HCT116 (cell line): Measurements from ENCODE around the gene LRCH3. TPM values are rescaled to one million over a fixed set of nuclear protein-coding genes. Genes with fewer than 3 reads are reported as not detected.

Source experiments
- ATAC-seq: fragments of 200-7000 bp; cut with Tn5 transposase; 2 replicates; pipeline ENCODE4 v1.9.1; 2020; ENCODE audit warnings: mild to moderate bottlenecking, moderate library complexity
- BruUV-seq: library from RNA; stranded (reverse); fragments of 400-500 nt; replicated peaks from 2 replicates; lab custom pipeline; 2021; lab: Mats Ljungman, UMichigan
- CTCF ChIA-PET: fragments of 300-600 bp; sonication (Branson Sonifier 250); formaldehyde crosslinking; loops from one replicate; lab custom pipeline; 2021; ENCODE audit warnings: antibody characterized with exemption; lab: Charles Lee
- POLR2A ChIA-PET: fragments of 300-600, 350-600 bp; sonication (Branson Sonifier 250); formaldehyde crosslinking; loops from one replicate; lab custom pipeline; 2021; ENCODE audit warnings: antibody characterized with exemption; lab: Charles Lee
- RAD21 ChIA-PET, 2 experiments: fragments of 300-600 bp; sonication (Branson Sonifier 250); formaldehyde crosslinking; loops; one replicate each; lab custom pipeline; 2023; ENCODE audit warnings: low total read pairs in 2 of 2; ENCODE audit not compliant: uncharacterized antibody in 2 of 2, unreplicated experiment in 2 of 2, low non-redundant PET in 1 of 2; lab: Charles Lee
- DNase-seq: peaks from one replicate; pipeline ENCODE4 v3.0.0-alpha.2; 2010; ENCODE audit warnings: low read depth, low spot score
- H2AFZ ChIP-seq: fragments of 200-600 bp; shearing (Covaris generic), sonication (generic); 2 replicates; pipeline ENCODE4 v1.6.1; 2017; ENCODE audit warnings: low read depth, mixed run types, mixed read lengths, antibody characterized with exemption, low read length; ENCODE audit not compliant: poor library complexity, severe bottlenecking
- H3K27ac ChIP-seq: 2 replicates; pipeline ENCODE4 v1.5.1; 2012; ENCODE audit warnings: low read depth, low read length
- H3K27me3 ChIP-seq: fragments of 200-600 bp; sonication (generic); 2 replicates; pipeline ENCODE4 v1.6.1; 2016; ENCODE audit warnings: mixed run types, low read length, mixed read lengths; ENCODE audit not compliant: insufficient read depth
- H3K36me3 ChIP-seq, 2 experiments: fragments of 200-500 bp in 1 of 2; fragments of 200-600 bp in 1 of 2; sonication (Bioruptor generic) in 1 of 2; sonication (generic) in 1 of 2; 2 replicates each; pipeline versions ENCODE4 v1.5.1 to v1.6.1; 2014 to 2016; ENCODE audit warnings: low read length in 2 of 2, inconsistent platforms in 1 of 2, mixed read lengths in 1 of 2, mixed run types in 1 of 2; ENCODE audit not compliant: insufficient read depth in 2 of 2, control insufficient read depth in 1 of 2
- H3K4me1 ChIP-seq, 2 experiments: fragments of 200-600 bp in 1 of 2; sonication (generic) in 1 of 2; 2 replicates each; pipeline versions ENCODE4 v1.5.1 to v1.6.1; 2012 to 2017; ENCODE audit warnings: low read length in 2 of 2, inconsistent platforms in 1 of 2, mild to moderate bottlenecking in 1 of 2, mixed read lengths in 1 of 2, mixed run types in 1 of 2, moderate library complexity in 1 of 2; ENCODE audit not compliant: insufficient read depth in 2 of 2, control insufficient read depth in 1 of 2
- H3K4me2 ChIP-seq: fragments of 200-600 bp; sonication (generic); 2 replicates; pipeline ENCODE4 v1.6.1; 2017; ENCODE audit warnings: mixed run types, low read length, mixed read lengths
- H3K4me3 ChIP-seq, 2 experiments: fragments of 200-600 bp in 1 of 2; sonication (generic) in 1 of 2; replicated peaks in 1 of 2; 2 replicates each; pipeline ENCODE4 v1.5.1; 2011 to 2016; ENCODE audit warnings: low read length in 2 of 2, control low read depth in 1 of 2, low read depth in 1 of 2, mild to moderate bottlenecking in 1 of 2, mixed read lengths in 1 of 2, mixed run types in 1 of 2
- H3K79me2 ChIP-seq: fragments of 200-600 bp; sonication (generic); 2 replicates; pipeline ENCODE4 v1.6.1; 2017; ENCODE audit warnings: mild to moderate bottlenecking, mixed run types, low read length, moderate library complexity, mixed read lengths; ENCODE audit not compliant: insufficient read depth
- H3K9ac ChIP-seq: fragments of 200-600 bp; sonication (generic); 2 replicates; pipeline ENCODE4 v1.6.1; 2016; ENCODE audit warnings: low read length, mixed read lengths
- H3K9me2 ChIP-seq: fragments of 200-600 bp; sonication (generic), shearing (Covaris generic); 2 replicates; pipeline ENCODE4 v1.6.1; 2017; ENCODE audit warnings: mixed run types, mild to moderate bottlenecking, moderate library complexity; ENCODE audit not compliant: insufficient read depth
- H3K9me3 ChIP-seq, 2 experiments: fragments of 200-500 bp in 1 of 2; fragments of 200-600 bp in 1 of 2; sonication (Bioruptor generic) in 1 of 2; sonication (generic) in 1 of 2; 2 replicates each; pipeline ENCODE4 v1.6.1; 2014 to 2017; ENCODE audit warnings: low read length in 2 of 2, mixed read lengths in 2 of 2, inconsistent platforms in 1 of 2, low read depth in 1 of 2, mild to moderate bottlenecking in 1 of 2, mixed run types in 1 of 2, moderate library complexity in 1 of 2; ENCODE audit not compliant: control insufficient read depth in 1 of 2, insufficient read depth in 1 of 2
- H4K20me1 ChIP-seq: fragments of 200-600 bp; sonication (generic), shearing (Covaris generic); 2 replicates; pipeline ENCODE4 v1.6.1; 2017; ENCODE audit warnings: mixed run types, mild to moderate bottlenecking, moderate library complexity; ENCODE audit not compliant: insufficient read depth
- CBX3 ChIP-seq: IDR thresholded peaks from 2 replicates; pipeline ENCODE4 v1.6.1; 2012; ENCODE audit warnings: low read depth
- EZH2 ChIP-seq: fragments of 200-600 bp; sonication (generic); IDR thresholded peaks from 2 replicates; pipeline ENCODE4 v1.6.1; 2017; ENCODE audit warnings: antibody characterized with exemption, mixed run types
- EZH2phosphoT487 ChIP-seq: fragments of 200-600 bp; IDR thresholded peaks from 2 replicates; pipeline ENCODE4 v1.6.1; 2018; ENCODE audit warnings: antibody characterized with exemption, borderline replicate concordance
- FOSL1 ChIP-seq: IDR thresholded peaks from 2 replicates; pipeline ENCODE4 v1.6.1; 2012; ENCODE audit warnings: low read depth
- JUND ChIP-seq: IDR thresholded peaks from 2 replicates; pipeline ENCODE4 v1.6.1; 2012
- POLR2AphosphoS5 ChIP-seq: IDR thresholded peaks from 2 replicates; pipeline ENCODE4 v1.6.1; 2011; ENCODE audit warnings: mild to moderate bottlenecking, low read depth, low read length, moderate library complexity
- REST ChIP-seq: IDR thresholded peaks from 2 replicates; pipeline ENCODE4 v1.6.1; 2012; ENCODE audit warnings: low read depth
- SIN3A ChIP-seq: IDR thresholded peaks from 2 replicates; pipeline ENCODE4 v1.6.1; 2012; ENCODE audit warnings: low read depth
- SP1 ChIP-seq: IDR thresholded peaks from 2 replicates; pipeline ENCODE4 v1.6.1; 2012; ENCODE audit warnings: low read depth
- YY1 ChIP-seq: IDR thresholded peaks from 2 replicates; pipeline ENCODE4 v1.6.1; 2011; ENCODE audit warnings: low read length, low read depth, moderate library complexity, mild to moderate bottlenecking; ENCODE audit not compliant: insufficient replicate concordance; ENCODE audit errors: extremely low read depth
- ZBTB33 ChIP-seq: IDR thresholded peaks from 2 replicates; pipeline ENCODE4 v1.6.1; 2011; ENCODE audit warnings: mild to moderate bottlenecking, low read length, moderate library complexity; ENCODE audit not compliant: insufficient replicate concordance; ENCODE audit errors: extremely low read depth
- ZFX ChIP-seq: fragments of 450-650 bp; IDR thresholded peaks from 2 replicates; pipeline ENCODE4 v1.6.1; 2017
- ZNF274 ChIP-seq: fragments of 200-500 bp; sonication (Bioruptor generic); IDR thresholded peaks from 2 replicates; pipeline ENCODE4 v1.6.1; 2014; ENCODE audit warnings: mild to moderate bottlenecking, low read depth, low read length, inconsistent platforms
- intact Hi-C: fragments of 100-400 bp; cut with micrococcal nuclease; formaldehyde crosslinking; loops from 2 replicates; pipeline ENCODE4 v1.10.0; 2022
- total RNA-seq: library from RNA; stranded (reverse); gene quantifications from one replicate; pipeline ENCODE4 v1.2.1, GENCODE V29; 2021; ENCODE audit not compliant: unreplicated experiment

Gene LRCH3
- total RNA-seq, 1 experiment from 2014 or later, result 38.1 TPM

- CTCF ChIA-PET, result no interaction called here
- peaks cover 53% of the 10 kb centered on the region for H3K79me2 ChIP-seq
Measured at GRCh38 chr3:197750396-197750831, 40.6 kb upstream of the LRCH3 start.

GRCh38 chr3:197750858-197751737 lies 40.0 kb upstream of the LRCH3 start:
- intact Hi-C loops, result loop anchor here (2.0 kb wide), 1 partner anchor 38 kb away; no protein-coding TSS in a partner anchor
- H3K4me3 ChIP-seq, result peak overlapping the region; percentile 70 to 93
- DNase-seq (no peak), ATAC-seq (no peak)
- no peak overlapping the region for H2AFZ ChIP-seq
- ChIA-PET POLR2A (no interaction called here), CTCF (no interaction called here), RAD21 (no interaction called here)
- H3K9ac ChIP-seq, result peak overlapping the region; percentile 86
- BruUV-seq, result TSS peak; percentile 40
- H3K36me3 ChIP-seq, result no peaks in the 10 kb centered on the region
- H3K27me3 ChIP-seq, result no peaks in the 10 kb centered on the region
- peaks cover 11% of the 10 kb centered on the region; the same call in 1 of the 2 replicates for H4K20me1 ChIP-seq
- H3K9me3 ChIP-seq, result no peaks in the 10 kb centered on the region
- no peaks in the 10 kb centered on the region for H3K9me2 ChIP-seq
- peaks cover 59% of the 10 kb centered on the region for H3K79me2 ChIP-seq
- peaks cover 9 to 52% of the 10 kb centered on the region in 2 experiments for H3K4me1 ChIP-seq
- H3K27ac ChIP-seq, result peak overlapping the region; percentile 85
- H3K4me2 ChIP-seq, result peak overlapping the region; percentile 99
- TF ChIP-seq SP1 (no peak), EZH2 (no peak), SIN3A (peak; percentile 46; the same call in 1 of the 2 replicates), ZNF274 (no peak), JUND (no peak), REST (no peak), ZBTB33 (no peak), CBX3 (no peak; the same call in 1 of the 2 replicates), POLR2AphosphoS5 (peak; percentile 29; the same call in 1 of the 2 replicates), FOSL1 (no peak), EZH2phosphoT487 (no peak)

More at GRCh38 chr3:197750396-197750831, 40.6 kb upstream of the LRCH3 start:
- Histone ChIP-seq H3K4me3 (peak overlapping the region; percentile 70 to 93), H3K4me1 (peaks cover 9 to 47% of the 10 kb centered on the region in 2 experiments), H4K20me1 (peaks cover 11% of the 10 kb centered on the region; the same call in 1 of the 2 replicates), H3K9me3 (no peaks in the 10 kb centered on the region), H3K36me3 (no peaks in the 10 kb centered on the region), H3K27me3 (no peaks in the 10 kb centered on the region), H3K4me2 (peak overlapping the region; percentile 99), H3K27ac (peak overlapping the region; percentile 85), H3K9ac (peak overlapping the region; percentile 86), H2AFZ (no peak overlapping the region), H3K9me2 (no peaks in the 10 kb centered on the region)
- intact Hi-C loops, result loop anchor here (2.0 kb wide), 1 partner anchor 38 kb away; no protein-coding TSS in a partner anchor
- no TSS peak for BruUV-seq
- ChIA-PET RAD21 (no interaction called here), POLR2A (no interaction called here)
- ATAC-seq (peak; percentile 21), DNase-seq (no peak)
- TF ChIP-seq ZFX, result no peak
- no peak for TF ChIP-seq YY1
- no peak for TF ChIP-seq CBX3
